HEK293T (cell line): ENCODE results near the gene VHLL.
A peak's percentile ranks its signal among the peaks of the same experiment; 100 is the strongest.
"Not testable (repeated sequence)": the region's sequence is repeated elsewhere in the genome, so short reads cannot be mapped to it uniquely, and the experiment has no call there.

Experiments used
- CTCF ChIA-PET: fragments of 350-600 bp; formaldehyde crosslinking; extraction: SDS; loops from one replicate; lab custom pipeline; 2021; ENCODE audit warnings: antibody characterized with exemption, inconsistent platforms; lab: Yijun Ruan, JAX
- POLR2A ChIA-PET: fragments of 350-600 bp; formaldehyde crosslinking; extraction: SDS; loops from one replicate; lab custom pipeline; 2020; ENCODE audit warnings: antibody characterized with exemption, inconsistent platforms; lab: Yijun Ruan, JAX
- DNase-seq: peaks from one replicate; pipeline ENCODE4 v3.0.0; 2012; ENCODE audit warnings: mixed read lengths; ENCODE audit errors: extremely low spot score
- ARNT ChIP-seq: fragments of 450-650 bp; IDR thresholded peaks from 2 replicates; pipeline ENCODE4 v1.6.1; 2017; ENCODE audit warnings: mild to moderate bottlenecking
- BHLHE40 ChIP-seq: fragments of 450-650 bp; IDR thresholded peaks from 2 replicates; pipeline ENCODE4 v1.6.1; 2016; ENCODE audit warnings: mild to moderate bottlenecking, moderate library complexity, borderline replicate concordance
- CTBP1 ChIP-seq: fragments of 450-650 bp; IDR thresholded peaks from 2 replicates; pipeline ENCODE4 v1.6.1; 2016; ENCODE audit warnings: borderline replicate concordance
- ELF4 ChIP-seq: fragments of 450-650 bp; IDR thresholded peaks from 2 replicates; pipeline ENCODE4 v1.6.1; 2017; ENCODE audit warnings: antibody characterized with exemption
- FOXA1 ChIP-seq: fragments of 450-650 bp; IDR thresholded peaks from 2 replicates; pipeline ENCODE4 v1.6.1; 2016; ENCODE audit warnings: mild to moderate bottlenecking
- FOXK2 ChIP-seq: fragments of 450-650 bp; IDR thresholded peaks from 2 replicates; pipeline ENCODE4 v1.6.1; 2016; ENCODE audit warnings: mild to moderate bottlenecking
- FOXM1 ChIP-seq: fragments of 450-650 bp; IDR thresholded peaks from 2 replicates; pipeline ENCODE4 v1.6.1; 2017; ENCODE audit warnings: mild to moderate bottlenecking, borderline replicate concordance
- HDGF ChIP-seq: fragments of 450-650 bp; IDR thresholded peaks from 2 replicates; pipeline ENCODE4 v1.6.1; 2017; ENCODE audit warnings: antibody characterized with exemption, borderline replicate concordance
- L3MBTL2 ChIP-seq: fragments of 450-650 bp; conservative IDR thresholded peaks from 2 replicates; pipeline ENCODE4 v1.6.1; 2016; ENCODE audit warnings: mild to moderate bottlenecking
- LEF1 ChIP-seq: fragments of 450-650 bp; IDR thresholded peaks from 2 replicates; pipeline ENCODE4 v1.6.1; 2017; ENCODE audit warnings: mild to moderate bottlenecking, borderline replicate concordance
- NFRKB ChIP-seq: fragments of 450-650 bp; IDR thresholded peaks from 2 replicates; pipeline ENCODE4 v1.6.1; 2016; ENCODE audit warnings: mild to moderate bottlenecking, moderate library complexity
- PKNOX1 ChIP-seq: fragments of 450-650 bp; IDR thresholded peaks from 2 replicates; pipeline ENCODE4 v1.6.1; 2016
- SP1 ChIP-seq: fragments of 450-650 bp; IDR thresholded peaks from 2 replicates; pipeline ENCODE4 v1.6.1; 2017
- SUZ12 ChIP-seq: fragments of 450-650 bp; IDR thresholded peaks from 2 replicates; pipeline ENCODE4 v1.6.1; 2016; ENCODE audit warnings: mild to moderate bottlenecking
- TARDBP ChIP-seq: fragments of 450-650 bp; IDR thresholded peaks from 2 replicates; pipeline ENCODE4 v1.6.1; 2016
- ZNF384 ChIP-seq: fragments of 450-650 bp; IDR thresholded peaks from 2 replicates; pipeline ENCODE4 v1.6.1; 2016

VHLL gene

GRCh38 chr1:156338180-156338976 is 39.3 kb upstream of the VHLL start, which contains the start of the genes CCT3 and TSACC:
Gene CCT3, minus strand, starts transcription at chr1:156338292. Its CDS starts 108 bp downstream, at chr1:156338184.
Gene TSACC, plus strand, starts transcription at chr1:156338526. Its CDS starts 1,232 bp downstream, at chr1:156339758.
- DNase-seq = peak; percentile 100
- CTCF ChIA-PET = interaction anchor here (0.7 to 1.0 kb wide), 2 partner anchors 47 to 437 kb away, joined by 3 to 6 read pairs; no protein-coding TSS in a partner anchor
- POLR2A ChIA-PET = interaction anchor here (0.7 to 1.5 kb wide), 16 partner anchors 8 to 247 kb away, joined by 3 to 9 read pairs (median 3); partner anchors contain the start of genes PMF1 and SMG5
- TF ChIP-seq ARNT (peak; percentile 20; the same call in 1 of the 2 replicates), PKNOX1 (peak; percentile 100), ELF4 (peak; percentile 51; the same call in 1 of the 2 replicates), TARDBP (no peak), L3MBTL2 (peak; percentile 92), BHLHE40 (no peak)

- no peak for DNase-seq
- TF ChIP-seq ELF4 = no peak
- no peak for TF ChIP-seq PKNOX1
- no peak for TF ChIP-seq FOXM1
- ChIA-PET CTCF (interaction anchor here (1.0 kb wide), 1 partner anchor 48 kb away, joined by 3 read pairs; no protein-coding TSS in a partner anchor), POLR2A (interaction anchor here (0.7 to 1.5 kb wide), 17 partner anchors 8 to 246 kb away, joined by 3 to 9 read pairs (median 3); partner anchors contain the start of genes PMF1 and SMG5)
Measured at GRCh38 chr1:156337888-156338179, 38.7 kb upstream of the VHLL start.

GRCh38 chr1:156337052-156337887 is 38.2 kb upstream of the VHLL start:
- TF ChIP-seq ELF4 (no peak), L3MBTL2 (no peak), ZNF384 (no peak), NFRKB (no peak), SUZ12 (no peak), ARNT (no peak), TARDBP (no peak), LEF1 (no peak)
- CTCF ChIA-PET = interaction anchor here (0.6 to 1.0 kb wide), 4 partner anchors 9 to 48 kb away, joined by 3 to 5 read pairs (median 4); no protein-coding TSS in a partner anchor
- DNase-seq = no peak
- POLR2A ChIA-PET = interaction anchor here (0.7 to 1.5 kb wide), 14 partner anchors 10 to 246 kb away, joined by 3 to 9 read pairs (median 3); partner anchors contain the start of genes PMF1 and SMG5

GRCh38 chr1:156336242-156336641 is 37.1 kb upstream of the VHLL start:
- POLR2A ChIA-PET = interaction anchor here (1.4 kb wide), 1 partner anchor 54 kb away, joined by 3 read pairs; the partner anchor contains the start of gene SMG5
- no peak for DNase-seq
- CTCF ChIA-PET = interaction anchor here (0.7 kb wide), 1 partner anchor 10 kb away, joined by 5 read pairs; no protein-coding TSS in a partner anchor
- TF ChIP-seq BHLHE40 (no peak), L3MBTL2 (no peak), TARDBP (no peak), FOXK2 (no peak), FOXA1 (no peak), FOXM1 (no peak), CTBP1 (no peak), HDGF (no peak), NFRKB (no peak), SUZ12 (no peak), LEF1 (no peak), ZNF384 (no peak), ELF4 (no peak)

- CTCF ChIA-PET, DNase-seq: not testable (repeated sequence)
- POLR2A ChIA-PET = interaction anchor here (2.4 kb wide), 1 partner anchor 15 kb away, joined by 8 read pairs; the partner anchor contains the start of genes CCT3 and TSACC
Measured at GRCh38 chr1:156323179-156323578, 24.1 kb upstream of the VHLL start.

GRCh38 chr1:156320560-156320959 is 21.5 kb upstream of the VHLL start:
- DNase-seq = no peak
- TF ChIP-seq SP1 = no peak
- no peak for TF ChIP-seq SUZ12
- TF ChIP-seq NFRKB = no peak
- no peak for TF ChIP-seq CTBP1
- TF ChIP-seq ARNT = no peak
- POLR2A ChIA-PET = interaction anchor here (2.4 kb wide), 1 partner anchor 17 kb away, joined by 8 read pairs; the partner anchor contains the start of genes CCT3 and TSACC
- CTCF ChIA-PET = interaction anchor here (1.0 kb wide), 1 partner anchor 38 kb away, joined by 3 read pairs; no protein-coding TSS in a partner anchor
